Mesenchymal stem cell (in vitro differentiated cells and primary cell): ENCODE measurements around the gene KLHL29.

ENCODE experiments used
- DNase-seq: peaks from one replicate; pipeline ENCODE4 v3.0.0-alpha.2; 2013
- H2AFZ ChIP-seq: one replicate; pipeline ENCODE4 v1.6.1; 2013; ENCODE audit warnings: low read depth, mild to moderate bottlenecking, control low read depth, inconsistent platforms, low read length, moderate library complexity
- H2AK5ac ChIP-seq: 2 replicates; pipeline ENCODE4 v1.6.1; 2013; ENCODE audit warnings: low read length, moderate library complexity, mild to moderate bottlenecking, inconsistent platforms; ENCODE audit not compliant: severe bottlenecking
- H2BK120ac ChIP-seq: one replicate; pipeline ENCODE4 v1.6.1; 2013; ENCODE audit warnings: low read depth, mild to moderate bottlenecking, inconsistent platforms, low read length, moderate library complexity
- H2BK12ac ChIP-seq, 2 experiments: one replicate each; pipeline ENCODE4 v1.6.1; 2013; ENCODE audit warnings: inconsistent platforms in 2 of 2, low read length in 2 of 2, mild to moderate bottlenecking in 2 of 2, moderate library complexity in 2 of 2, control low read depth in 1 of 2
- H2BK15ac ChIP-seq: one replicate; pipeline ENCODE4 v1.6.1; 2013; ENCODE audit warnings: mild to moderate bottlenecking, low read depth, inconsistent platforms; ENCODE audit not compliant: poor library complexity, severe bottlenecking
- H2BK5ac ChIP-seq: 2 replicates; pipeline ENCODE4 v1.6.1; 2013; ENCODE audit warnings: low read depth, mild to moderate bottlenecking, low read length, control low read depth, inconsistent platforms; ENCODE audit not compliant: poor library complexity, severe bottlenecking
- H3K14ac ChIP-seq, 2 experiments: one replicate each; pipeline ENCODE4 v1.6.1; 2013; ENCODE audit warnings: inconsistent platforms in 2 of 2, low read length in 2 of 2, control low read depth in 1 of 2, mild to moderate bottlenecking in 1 of 2, moderate library complexity in 1 of 2
- H3K18ac ChIP-seq, 2 experiments: one replicate each; pipeline ENCODE4 v1.6.1; 2013; ENCODE audit warnings: inconsistent platforms in 2 of 2, low read length in 2 of 2, control low read depth in 1 of 2, low read depth in 1 of 2, mild to moderate bottlenecking in 1 of 2
- H3K23ac ChIP-seq, 2 experiments: one replicate each; pipeline ENCODE4 v1.6.1; 2013; ENCODE audit warnings: inconsistent platforms in 2 of 2, low read length in 2 of 2, mild to moderate bottlenecking in 2 of 2, moderate library complexity in 2 of 2, control low read depth in 1 of 2
- H3K27ac ChIP-seq: 2 replicates; pipeline ENCODE4 v1.5.1; 2013; ENCODE audit warnings: mild to moderate bottlenecking, moderate library complexity, low read length, control low read depth, inconsistent platforms; ENCODE audit not compliant: poor library complexity, severe bottlenecking
- H3K27me3 ChIP-seq, 2 experiments: 2 replicates each; pipeline versions ENCODE4 v1.6.1 to v1.7.0; 2013; ENCODE audit warnings: low read length in 2 of 2, mild to moderate bottlenecking in 2 of 2, moderate library complexity in 2 of 2, control low read depth in 1 of 2, inconsistent platforms in 1 of 2; ENCODE audit not compliant: control insufficient read depth in 1 of 2, insufficient read depth in 1 of 2
- H3K36me3 ChIP-seq, 2 experiments: 2 replicates each; pipeline versions ENCODE4 v1.6.1 to v1.7.0; 2013; ENCODE audit warnings: low read length in 2 of 2, control low read depth in 1 of 2, inconsistent platforms in 1 of 2, low read depth in 1 of 2, mild to moderate bottlenecking in 1 of 2; ENCODE audit not compliant: insufficient read depth in 2 of 2, control insufficient read depth in 1 of 2
- H3K4ac ChIP-seq, 2 experiments: one replicate each; pipeline ENCODE4 v1.6.1; 2013; ENCODE audit warnings: inconsistent platforms in 2 of 2, low read length in 2 of 2, mild to moderate bottlenecking in 2 of 2, moderate library complexity in 2 of 2, control low read depth in 1 of 2, low read depth in 1 of 2
- H3K4me1 ChIP-seq: 2 replicates; pipeline ENCODE4 v1.6.1; 2013; ENCODE audit warnings: low read depth, low read length, control low read depth; ENCODE audit not compliant: control insufficient read depth, insufficient read depth
- H3K4me2 ChIP-seq: 2 replicates; pipeline ENCODE4 v1.6.1; 2013; ENCODE audit warnings: low read length, mild to moderate bottlenecking, inconsistent platforms; ENCODE audit not compliant: poor library complexity, severe bottlenecking
- H3K4me3 ChIP-seq, 2 experiments: 2 replicates each; pipeline versions ENCODE4 v1.5.1 to v1.7.0; 2013; ENCODE audit warnings: low read length in 2 of 2, mild to moderate bottlenecking in 2 of 2, control low read depth in 1 of 2, low read depth in 1 of 2; ENCODE audit not compliant: insufficient read depth in 1 of 2
- H3K79me1 ChIP-seq: replicated peaks from 2 replicates; pipeline ENCODE4 v1.6.1; 2013; ENCODE audit warnings: mild to moderate bottlenecking, control low read depth, low read length, inconsistent platforms; ENCODE audit not compliant: poor library complexity, severe bottlenecking
- H3K9ac ChIP-seq: 2 replicates; pipeline ENCODE4 v1.7.0; 2013; ENCODE audit warnings: mild to moderate bottlenecking, low read length, moderate library complexity
- H3K9me3 ChIP-seq: 2 replicates; pipeline ENCODE4 v1.7.0; 2013; ENCODE audit warnings: mild to moderate bottlenecking, low read length; ENCODE audit not compliant: control insufficient read depth
- H4K8ac ChIP-seq: one replicate; pipeline ENCODE4 v1.6.1; 2013; ENCODE audit warnings: inconsistent platforms, mild to moderate bottlenecking, low read length, moderate library complexity
- H4K91ac ChIP-seq: one replicate; pipeline ENCODE4 v1.6.1; 2013; ENCODE audit warnings: mild to moderate bottlenecking, low read length, inconsistent platforms
- WGBS: methylation state at CpG from one replicate; pipeline ENCODE4 v1.1.7; 2013; ENCODE audit warnings: mixed read lengths; 5-methylcytosine and 5-hydroxymethylcytosine counted together

KLHL29 gene

DNA sequence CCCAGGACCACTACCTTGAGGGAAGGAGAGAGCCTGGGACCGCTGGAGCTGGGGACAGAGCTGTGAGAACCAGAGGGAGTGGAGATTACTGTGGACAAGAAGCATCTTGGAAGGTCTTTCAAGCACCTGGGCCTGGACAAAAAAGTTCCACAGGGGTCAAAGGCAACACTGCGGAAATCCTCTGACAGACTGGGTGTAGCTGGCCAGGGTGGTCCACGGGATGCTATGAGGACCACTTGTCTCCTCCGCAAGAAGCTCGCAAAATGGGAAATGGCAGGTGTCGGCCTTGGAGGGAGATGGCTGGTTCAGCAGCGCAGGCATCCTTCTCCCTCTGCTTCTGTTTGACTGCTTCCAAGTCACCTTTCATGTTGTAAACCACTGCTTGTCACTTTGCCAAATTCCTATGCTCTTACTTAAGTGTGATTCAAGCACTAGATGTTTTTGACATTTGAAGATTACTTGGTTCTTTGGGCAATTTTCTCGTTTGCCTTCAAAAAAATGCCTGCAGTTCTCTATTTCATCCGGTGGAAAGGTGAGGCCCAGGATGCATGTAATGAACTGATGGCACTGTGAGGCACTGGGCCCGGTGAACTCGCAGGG, 27.7 kb downstream of the KLHL29 start:
- H3K9ac ChIP-seq, result peak overlapping the region; percentile 19

GRCh38 chr2:23413641-23414040, 28.7 kb downstream of the KLHL29 start:
- WGBS, result 95% methylated on average over 8 of the region's 8 CpGs
- Histone ChIP-seq H3K27me3 (no peaks in the 10 kb centered on the region), H3K4me3 (no peak overlapping the region), H2AK5ac (no peak overlapping the region), H3K14ac (peak overlapping the region in 1 of 2 experiments; percentile 68), H3K9ac (no peak overlapping the region), H3K4ac (peak overlapping the region; percentile 60 to 83), H3K79me1 (peaks cover 42% of the 10 kb centered on the region), H3K36me3 (peaks cover 0 to 4% of the 10 kb centered on the region in 2 experiments), H2BK15ac (no peak overlapping the region), H3K4me1 (peaks cover 19% of the 10 kb centered on the region), H2BK120ac (no peak overlapping the region), H3K18ac (peak overlapping the region in 1 of 2 experiments; percentile 74), H4K91ac (peak overlapping the region; percentile 95), H2BK5ac (no peak overlapping the region), H3K27ac (no peak overlapping the region), H2BK12ac (peak overlapping the region; percentile 86 to 96), H3K4me2 (no peak overlapping the region), H2AFZ (no peak overlapping the region), H3K23ac (no peak overlapping the region), H4K8ac (no peak overlapping the region), H3K9me3 (no peaks in the 10 kb centered on the region)
- DNase-seq, result no peak

More for the DNA sequence above, 27.7 kb downstream of the KLHL29 start:
- Histone ChIP-seq H3K4me2 (no peak overlapping the region), H2AK5ac (no peak overlapping the region), H3K4ac (peak overlapping the region in 1 of 2 experiments; percentile 13), H3K9me3 (no peaks in the 10 kb centered on the region), H4K91ac (peak overlapping the region; percentile 84), H2BK15ac (peak overlapping the region; percentile 44), H3K23ac (no peak overlapping the region), H2BK12ac (peak overlapping the region; percentile 49 to 89), H3K27ac (no peak overlapping the region), H2BK120ac (no peak overlapping the region), H3K79me1 (peaks cover 41% of the 10 kb centered on the region), H2AFZ (no peak overlapping the region), H3K4me1 (peaks cover 13% of the 10 kb centered on the region), H3K36me3 (peaks cover 0 to 4% of the 10 kb centered on the region in 2 experiments), H2BK5ac (no peak overlapping the region), H4K8ac (peak overlapping the region; percentile 20), H3K4me3 (peak overlapping the region in 1 of 2 experiments; percentile 9), H3K18ac (peak overlapping the region; percentile 38 to 52), H3K27me3 (no peaks in the 10 kb centered on the region), H3K14ac (peak overlapping the region in 1 of 2 experiments; percentile 19)
- peak; percentile 46 for DNase-seq
- 75% methylated on average over 11 of the region's 11 CpGs for WGBS

- Histone ChIP-seq H2BK15ac (peak overlapping the region; percentile 55), H3K4me1 (peaks cover 21% of the 10 kb centered on the region), H3K4ac (no peak overlapping the region), H2BK12ac (peak overlapping the region; percentile 11 to 76), H3K23ac (no peak overlapping the region), H3K4me3 (no peak overlapping the region), H4K8ac (no peak overlapping the region), H3K27me3 (no peaks in the 10 kb centered on the region), H3K4me2 (no peak overlapping the region), H2BK5ac (no peak overlapping the region), H3K27ac (no peak overlapping the region), H3K14ac (peak overlapping the region in 1 of 2 experiments; percentile 85), H2AK5ac (no peak overlapping the region), H3K18ac (peak overlapping the region; percentile 3 to 72), H3K36me3 (peaks cover 0 to 2% of the 10 kb centered on the region in 2 experiments), H3K9me3 (no peaks in the 10 kb centered on the region), H3K9ac (no peak overlapping the region), H3K79me1 (peaks cover 41% of the 10 kb centered on the region), H2AFZ (no peak overlapping the region), H4K91ac (peak overlapping the region; percentile 19), H2BK120ac (no peak overlapping the region)
- WGBS, result 97% methylated on average over 8 of the region's 8 CpGs
- no peak for DNase-seq
Observed at GRCh38 chr2:23414106-23414505, 29.1 kb downstream of the KLHL29 start.

DNA sequence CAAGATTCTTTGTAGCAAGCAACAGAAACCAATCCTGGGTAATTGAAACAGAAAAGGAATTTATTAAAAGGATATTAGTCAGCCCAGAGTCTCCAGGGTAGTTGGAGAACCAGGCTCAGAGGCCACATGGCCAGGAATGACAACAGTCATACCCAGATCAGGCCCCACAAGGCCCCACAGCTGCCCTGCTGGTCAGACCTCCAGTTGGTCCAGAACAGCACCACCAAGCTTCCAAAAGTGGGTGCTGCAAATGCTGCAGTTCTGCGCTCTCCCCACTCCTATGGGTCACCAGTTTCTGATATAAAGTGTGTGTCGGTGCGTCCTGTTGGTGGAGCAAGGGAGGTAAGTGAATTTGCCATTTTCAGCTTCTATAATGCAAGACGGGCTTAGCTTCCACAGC, 29.9 kb downstream of the KLHL29 start:
- Histone ChIP-seq H3K4me2 (no peak overlapping the region), H3K23ac (peak overlapping the region in 1 of 2 experiments; percentile 65)
- 91% methylated on average over 4 of the region's 4 CpGs for WGBS

More for the DNA sequence above, 29.9 kb downstream of the KLHL29 start:
- Histone ChIP-seq H3K4me3 (no peak overlapping the region), H4K91ac (no peak overlapping the region), H2AFZ (no peak overlapping the region), H3K27ac (no peak overlapping the region), H3K18ac (peak overlapping the region in 1 of 2 experiments; percentile 19), H2BK15ac (peak overlapping the region; percentile 80), H2BK5ac (no peak overlapping the region), H3K4me1 (peaks cover 26% of the 10 kb centered on the region), H3K4ac (peak overlapping the region in 1 of 2 experiments; percentile 2), H4K8ac (peak overlapping the region; percentile 27), H3K14ac (peak overlapping the region in 1 of 2 experiments; percentile 6), H2BK12ac (peak overlapping the region; percentile 32 to 75), H2AK5ac (no peak overlapping the region), H2BK120ac (no peak overlapping the region), H3K36me3 (no peaks in the 10 kb centered on the region), H3K9ac (no peak overlapping the region), H3K27me3 (no peaks in the 10 kb centered on the region), H3K79me1 (peaks cover 38% of the 10 kb centered on the region), H3K9me3 (no peaks in the 10 kb centered on the region)
- peak; percentile 72 for DNase-seq
